ENCODE results near the gene GBP3.
"Not testable (repeated sequence)": the region's sequence is repeated elsewhere in the genome, so short reads cannot be mapped to it uniquely, and the experiment has no call there.

Gene GBP3

GRCh38 chr1:89040315-89040626, 17.6 kb upstream of the GBP3 start:
- no peak for DNase-seq (ENCODE audit: low read depth)

- no peak for DNase-seq (ENCODE audit: low read depth)
Measured at GRCh38 chr1:89037186-89037585, 14.5 kb upstream of the GBP3 start.

- no peak for DNase-seq (ENCODE audit: low read depth)
Measured at GRCh38 chr1:89035080-89035479, 12.4 kb upstream of the GBP3 start.

- DNase-seq (ENCODE audit: low read depth) = not testable (repeated sequence)
Measured at GRCh38 chr1:89034004-89034403, 11.3 kb upstream of the GBP3 start.

- not testable (repeated sequence) for DNase-seq (ENCODE audit: low read depth)
Measured at GRCh38 chr1:89029051-89029450, 6.4 kb upstream of the GBP3 start.

- DNase-seq (ENCODE audit: low read depth) = no peak
Measured at GRCh38 chr1:89025928-89026327, 3.3 kb upstream of the GBP3 start.

- DNase-seq (ENCODE audit: low read depth) = no peak
Measured at GRCh38 chr1:89023026-89023425, 360 bp upstream of the GBP3 start.

GRCh38 chr1:89018318-89018717, 4.3 kb downstream of the GBP3 start:
- not testable (repeated sequence) for DNase-seq (ENCODE audit: low read depth)

GRCh38 chr1:89008511-89008910, 14.2 kb downstream of the GBP3 start:
- DNase-seq (ENCODE audit: low read depth) = no peak

- DNase-seq (ENCODE audit: low read depth) = no peak
Measured at GRCh38 chr1:89005286-89006151, 17.1 kb downstream of the GBP3 start.

GRCh38 chr1:89002176-89002575, 20.5 kb downstream of the GBP3 start:
- DNase-seq (ENCODE audit: low read depth) = not testable (repeated sequence)

GRCh38 chr1:89001510-89001909, 21.2 kb downstream of the GBP3 start:
- no peak for DNase-seq (ENCODE audit: low read depth)

- DNase-seq (ENCODE audit: low read depth) = no peak
Measured at GRCh38 chr1:88998716-88999115, 23.9 kb downstream of the GBP3 start.

GRCh38 chr1:88990426-88990825, 32.2 kb downstream of the GBP3 start:
- no peak for DNase-seq (ENCODE audit: low read depth)

- DNase-seq (ENCODE audit: low read depth) = no peak
Measured at GRCh38 chr1:88985692-88986091, 37.0 kb downstream of the GBP3 start.

GRCh38 chr1:88985032-88985431, 37.6 kb downstream of the GBP3 start:
- peak; percentile 76 for DNase-seq (ENCODE audit: low read depth)

- DNase-seq (ENCODE audit: low read depth) = no peak
Measured at GRCh38 chr1:88984569-88984968, 38.1 kb downstream of the GBP3 start.

- DNase-seq (ENCODE audit: low read depth) = peak; percentile 43
Measured at GRCh38 chr1:88983791-88984559, 38.7 kb downstream of the GBP3 start.

- DNase-seq (ENCODE audit: low read depth) = peak; percentile 54
Measured at GRCh38 chr1:88982055-88982454, 40.6 kb downstream of the GBP3 start.

GRCh38 chr1:88981506-88981905, 41.2 kb downstream of the GBP3 start:
- DNase-seq (ENCODE audit: low read depth) = not testable (repeated sequence)

GRCh38 chr1:88980870-88981269, 41.8 kb downstream of the GBP3 start:
- DNase-seq (ENCODE audit: low read depth) = no peak

- no peak for DNase-seq (ENCODE audit: low read depth)
Measured at GRCh38 chr1:88979749-88980116, 42.9 kb downstream of the GBP3 start.

- DNase-seq (ENCODE audit: low read depth) = no peak
Measured at GRCh38 chr1:88979054-88979748, 43.5 kb downstream of the GBP3 start.

Measured in stromal cell of bone marrow (primary cell).